Measurements from ENCODE around the gene DCPS.
A peak's percentile ranks its signal among the peaks of the same experiment; 100 is the strongest.
"Not testable (repeated sequence)": the region's sequence is repeated elsewhere in the genome, so short reads cannot be mapped to it uniquely, and the experiment has no call there.

The DCPS gene

GRCh38 chr11:126290887-126291286, 13.0 kb upstream of the DCPS start:
- no peak for DNase-seq (ENCODE audit: extremely low read depth, low read depth)

DNA sequence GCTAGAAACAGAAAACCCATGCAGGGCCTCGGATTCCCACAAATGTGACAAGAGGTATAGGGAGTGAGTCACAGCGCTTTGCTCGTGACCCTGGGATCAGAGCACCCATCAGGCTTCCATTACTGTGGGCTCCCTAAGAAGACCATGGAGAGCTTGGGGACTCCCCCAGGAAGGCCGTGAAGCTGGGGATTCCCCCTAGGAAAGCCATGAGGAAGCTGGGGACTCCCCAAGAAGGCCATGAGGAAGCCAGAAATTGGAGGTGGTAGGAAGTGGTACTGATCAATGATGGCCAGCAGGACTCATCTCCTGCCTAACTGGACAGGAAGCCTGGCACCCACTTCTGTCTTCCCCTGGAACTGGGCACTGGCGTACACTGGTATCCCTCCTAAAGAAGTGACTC, 10.1 kb upstream of the DCPS start:
- no peak for DNase-seq (ENCODE audit: extremely low read depth, low read depth)
- no peak for TF ChIP-seq CTCF (IDR thresholded peaks at IDR 0.05; ENCODE audit: low read depth, low read length)

More at GRCh38 chr11:126290887-126291286, 13.0 kb upstream of the DCPS start:
- TF ChIP-seq CTCF (IDR thresholded peaks at IDR 0.05; ENCODE audit: low read depth, low read length) = no peak

GRCh38 chr11:126297004-126297403, 6.9 kb upstream of the DCPS start:
- TF ChIP-seq CTCF (IDR thresholded peaks at IDR 0.05; ENCODE audit: low read depth, low read length) = no peak

GRCh38 chr11:126304457-126305075, 706 bp downstream of the DCPS start:
- no peak for TF ChIP-seq CTCF (IDR thresholded peaks at IDR 0.05; ENCODE audit: low read depth, low read length)
- no peak for DNase-seq (ENCODE audit: extremely low read depth, low read depth)

More at GRCh38 chr11:126297004-126297403, 6.9 kb upstream of the DCPS start:
- no peak for DNase-seq (ENCODE audit: extremely low read depth, low read depth)

- no peak for TF ChIP-seq CTCF (IDR thresholded peaks at IDR 0.05; ENCODE audit: low read depth, low read length)
- DNase-seq (ENCODE audit: extremely low read depth, low read depth) = no peak
These were observed 1.8 kb downstream of the DCPS start for GRCh38 chr11:126305699-126306098.

DNA sequence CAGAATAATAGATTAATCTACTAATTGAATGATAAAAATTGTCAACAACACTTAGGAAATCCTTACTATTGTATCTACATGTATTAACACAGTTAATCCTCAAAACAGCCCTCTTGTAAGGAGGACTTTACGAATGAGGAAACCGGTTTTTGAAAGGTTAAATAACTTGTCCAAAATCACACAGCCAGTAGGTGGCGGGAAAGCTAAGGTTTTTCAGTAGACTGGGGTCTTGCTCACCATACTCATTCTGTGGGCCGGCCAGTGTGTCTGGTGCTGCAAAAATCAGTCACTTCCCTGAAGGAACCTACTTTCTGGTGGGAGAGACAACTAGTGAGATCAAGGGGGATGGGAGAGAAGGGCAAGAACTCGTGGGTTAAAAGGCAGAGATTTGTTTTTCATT, 3.8 kb downstream of the DCPS start:
- DNase-seq (ENCODE audit: extremely low read depth, low read depth) = no peak

GRCh38 chr11:126308271-126308671, 4.4 kb downstream of the DCPS start:
- no peak for TF ChIP-seq CTCF (IDR thresholded peaks at IDR 0.05; ENCODE audit: low read depth, low read length)
- no peak for DNase-seq (ENCODE audit: extremely low read depth, low read depth)

More for the DNA sequence above, 3.8 kb downstream of the DCPS start:
- peak; percentile 46 for TF ChIP-seq CTCF (IDR thresholded peaks at IDR 0.05; ENCODE audit: low read depth, low read length)

- DNase-seq (ENCODE audit: extremely low read depth, low read depth) = not testable (repeated sequence)
These were observed 4.9 kb downstream of the DCPS start for GRCh38 chr11:126308771-126309170.

All from AG09319 (cell line).